T-helper 2 cell (primary cell): ENCODE data around the gene HSP90AB1.

ENCODE experiments used
- DNase-seq, 5 experiments: peaks; one replicate each; pipeline versions ENCODE4 v3.0.0 to v3.0.0-alpha.2; 2012 to 2022

Gene HSP90AB1

GRCh38 chr6:44289726-44290260 lies 42.9 kb downstream of the HSP90AB1 start:
- DNase-seq: no peak

GRCh38 chr6:44291841-44292240 lies 44.9 kb downstream of the HSP90AB1 start:
- DNase-seq: no peak

GRCh38 chr6:44292661-44293365 lies 45.9 kb downstream of the HSP90AB1 start:
- no peak for DNase-seq

GRCh38 chr6:44294832-44295791 lies 48.2 kb downstream of the HSP90AB1 start:
- no peak for DNase-seq

GRCh38 chr6:44297063-44298038 lies 50.5 kb downstream of the HSP90AB1 start:
- DNase-seq: peak in 4 of 5 experiments; percentile 18 to 63 (median 24)

GRCh38 chr6:44298055-44298803 lies 51.3 kb downstream of the HSP90AB1 start:
- no peak for DNase-seq

GRCh38 chr6:44298864-44299263 lies 52.0 kb downstream of the HSP90AB1 start:
- no peak for DNase-seq

GRCh38 chr6:44300292-44300823 lies 53.5 kb downstream of the HSP90AB1 start:
- no peak for DNase-seq

GRCh38 chr6:44301106-44301505 lies 54.2 kb downstream of the HSP90AB1 start:
- DNase-seq: no peak

GRCh38 chr6:44301782-44302564 lies 55.1 kb downstream of the HSP90AB1 start:
- DNase-seq: no peak

GRCh38 chr6:44302856-44303255 lies 56.0 kb downstream of the HSP90AB1 start:
- DNase-seq: no peak
